Activated CD8-positive, alpha-beta T cell treated with anti-CD3 and anti-CD28 coated beads for 36 hours (primary cell): ENCODE measurements around the gene UGT8. TPM values are rescaled to one million over a fixed set of nuclear protein-coding genes. Genes with fewer than 3 reads are reported as not detected.
"Not testable (repeated sequence)": the region's sequence is repeated elsewhere in the genome, so short reads cannot be mapped to it uniquely, and the experiment has no call there.

Source experiments
- ATAC-seq: fragments of 200-7000 bp; cut with Tn5 transposase; one replicate; pipeline ENCODE4 v1.10.0; 2021; ENCODE audit warnings: mild to moderate bottlenecking, moderate library complexity
- CTCF ChIA-PET: fragments of 350-600 bp; sonication (Branson Sonifier 250); formaldehyde crosslinking; loops from one replicate; lab custom pipeline; 2021; ENCODE audit warnings: antibody characterized with exemption; lab: Charles Lee
- POLR2A ChIA-PET: fragments of 350-600 bp; sonication (Branson Sonifier 250); formaldehyde crosslinking; loops from one replicate; lab custom pipeline; 2021; ENCODE audit warnings: antibody characterized with exemption; lab: Charles Lee
- DNase-seq: peaks from one replicate; pipeline ENCODE4 v3.0.0-alpha.2; 2020
- H3K27ac Mint-ChIP-seq: one replicate; pipeline ENCODE4 v1.8.0; 2021; ENCODE audit warnings: mild to moderate bottlenecking, mixed read lengths
- H3K27me3 Mint-ChIP-seq: one replicate; pipeline ENCODE4 v1.8.0; 2021; ENCODE audit warnings: mixed read lengths
- H3K36me3 Mint-ChIP-seq: one replicate; pipeline ENCODE4 v1.8.0; 2021; ENCODE audit warnings: low read depth, mixed read lengths
- H3K4me1 Mint-ChIP-seq: one replicate; pipeline ENCODE4 v1.8.0; 2021; ENCODE audit warnings: low read depth, mixed read lengths
- H3K4me3 Mint-ChIP-seq: one replicate; pipeline ENCODE4 v1.8.0; 2021; ENCODE audit warnings: mild to moderate bottlenecking, moderate library complexity, mixed read lengths
- H3K9me3 Mint-ChIP-seq: one replicate; pipeline ENCODE4 v1.8.0; 2021; ENCODE audit warnings: mixed read lengths
- intact Hi-C: fragments of 100-400 bp; cut with micrococcal nuclease; formaldehyde crosslinking; loops from one replicate; pipeline ENCODE4 v1.10.0; 2022
- total RNA-seq, 2 experiments: library from RNA; stranded (reverse); gene quantifications; one replicate each; pipeline ENCODE4 v1.2.3, GENCODE V29; 2021
- TF ChIP-seq, protein P1 (sequence below): fragments of 200-600 bp; IDR thresholded peaks from one replicate; pipeline ENCODE4 v1.8.0; 2022; ENCODE audit warnings: antibody characterized with exemption, mild to moderate bottlenecking

UGT8 gene
- total RNA-seq, 2 experiments from 2014 or later, result 0.07 to 0.14 TPM

GRCh38 chr4:114607056-114607455, 8.4 kb downstream of the UGT8 start:
- Mint-ChIP-seq H3K4me3 (no peak overlapping the region), H3K9me3 (no peaks in the 10 kb centered on the region), H3K27me3 (peaks cover 1% of the 10 kb centered on the region), H3K36me3 (no peaks in the 10 kb centered on the region), H3K4me1 (no peaks in the 10 kb centered on the region), H3K27ac (no peak overlapping the region)
- POLR2A ChIA-PET, result no interaction called here
- DNase-seq (no peak), ATAC-seq (no peak)
- TF ChIP-seq, protein P1, sequence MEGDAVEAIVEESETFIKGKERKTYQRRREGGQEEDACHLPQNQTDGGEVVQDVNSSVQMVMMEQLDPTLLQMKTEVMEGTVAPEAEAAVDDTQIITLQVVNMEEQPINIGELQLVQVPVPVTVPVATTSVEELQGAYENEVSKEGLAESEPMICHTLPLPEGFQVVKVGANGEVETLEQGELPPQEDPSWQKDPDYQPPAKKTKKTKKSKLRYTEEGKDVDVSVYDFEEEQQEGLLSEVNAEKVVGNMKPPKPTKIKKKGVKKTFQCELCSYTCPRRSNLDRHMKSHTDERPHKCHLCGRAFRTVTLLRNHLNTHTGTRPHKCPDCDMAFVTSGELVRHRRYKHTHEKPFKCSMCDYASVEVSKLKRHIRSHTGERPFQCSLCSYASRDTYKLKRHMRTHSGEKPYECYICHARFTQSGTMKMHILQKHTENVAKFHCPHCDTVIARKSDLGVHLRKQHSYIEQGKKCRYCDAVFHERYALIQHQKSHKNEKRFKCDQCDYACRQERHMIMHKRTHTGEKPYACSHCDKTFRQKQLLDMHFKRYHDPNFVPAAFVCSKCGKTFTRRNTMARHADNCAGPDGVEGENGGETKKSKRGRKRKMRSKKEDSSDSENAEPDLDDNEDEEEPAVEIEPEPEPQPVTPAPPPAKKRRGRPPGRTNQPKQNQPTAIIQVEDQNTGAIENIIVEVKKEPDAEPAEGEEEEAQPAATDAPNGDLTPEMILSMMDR, result no peak
- intact Hi-C loops, result no loop called here
- CTCF ChIA-PET, result interaction anchor here (1.0 kb wide), 1 partner anchor 96 kb away, joined by 3 read pairs; no protein-coding TSS in a partner anchor

DNA sequence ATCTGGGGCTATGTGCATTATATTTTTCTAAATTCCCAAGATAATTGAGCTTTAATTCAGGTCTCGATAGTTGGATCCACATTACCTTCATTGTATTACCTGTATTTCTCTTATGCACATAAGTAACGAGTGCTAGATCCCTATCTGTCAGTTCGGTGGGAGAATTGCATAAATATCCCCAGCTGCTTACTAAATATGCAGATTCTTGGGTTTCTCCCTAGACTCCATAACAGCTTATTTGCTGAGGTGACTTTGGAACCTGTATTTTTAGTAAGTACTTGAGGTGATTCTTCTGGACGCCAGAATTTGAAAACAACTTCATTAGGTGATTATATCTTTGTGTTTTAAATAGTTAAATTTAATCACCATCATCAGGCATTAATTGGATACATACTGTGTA, 15.0 kb downstream of the UGT8 start:
- H3K4me3 Mint-ChIP-seq, result no peak overlapping the region
- TF ChIP-seq, protein P1, result no peak
- no peaks in the 10 kb centered on the region for H3K9me3 Mint-ChIP-seq
- intact Hi-C loops, result no loop called here
- no peaks in the 10 kb centered on the region for H3K4me1 Mint-ChIP-seq
- no peaks in the 10 kb centered on the region for H3K27me3 Mint-ChIP-seq
- DNase-seq (no peak), ATAC-seq (no peak)
- ChIA-PET CTCF (no interaction called here), POLR2A (no interaction called here)
- no peak overlapping the region for H3K27ac Mint-ChIP-seq
- H3K36me3 Mint-ChIP-seq, result no peaks in the 10 kb centered on the region

- TF ChIP-seq, protein P1, result no peak
- POLR2A ChIA-PET, result no interaction called here
- no peak for ATAC-seq
- intact Hi-C loops, result no loop called here
- Mint-ChIP-seq H3K36me3 (no peaks in the 10 kb centered on the region), H3K9me3 (no peaks in the 10 kb centered on the region), H3K4me1 (no peaks in the 10 kb centered on the region), H3K27me3 (no peaks in the 10 kb centered on the region), H3K4me3 (no peak overlapping the region), H3K27ac (no peak overlapping the region)
- no peak for DNase-seq
- CTCF ChIA-PET, result no interaction called here
Measured at GRCh38 chr4:114615435-114615834, 16.8 kb downstream of the UGT8 start.

DNA sequence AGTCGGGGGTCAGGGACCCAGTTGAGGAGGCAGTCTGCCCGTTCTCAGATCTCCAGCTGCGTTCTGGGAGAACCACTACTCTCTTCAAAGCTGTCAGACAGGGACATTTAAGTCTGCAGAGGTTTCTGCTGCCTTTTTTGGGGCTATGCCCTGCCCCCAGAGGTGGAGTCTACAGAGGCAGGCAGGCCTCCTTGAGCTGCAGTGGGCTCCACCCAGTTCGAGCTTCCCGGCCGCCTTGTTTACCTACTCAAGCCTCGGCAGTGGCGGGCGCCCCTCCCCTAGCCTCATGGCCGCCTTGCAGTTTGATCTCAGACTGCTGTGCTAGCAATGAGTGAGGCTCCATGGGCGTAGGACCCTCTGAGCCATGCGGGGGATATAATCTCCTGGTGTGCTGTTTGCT, 17.4 kb downstream of the UGT8 start:
- H3K4me1 Mint-ChIP-seq, intact Hi-C loops, H3K9me3 Mint-ChIP-seq, H3K27me3 Mint-ChIP-seq, DNase-seq, H3K4me3 Mint-ChIP-seq, H3K27ac Mint-ChIP-seq, CTCF ChIA-PET, ATAC-seq, H3K36me3 Mint-ChIP-seq, POLR2A ChIA-PET: not testable (repeated sequence)

DNA sequence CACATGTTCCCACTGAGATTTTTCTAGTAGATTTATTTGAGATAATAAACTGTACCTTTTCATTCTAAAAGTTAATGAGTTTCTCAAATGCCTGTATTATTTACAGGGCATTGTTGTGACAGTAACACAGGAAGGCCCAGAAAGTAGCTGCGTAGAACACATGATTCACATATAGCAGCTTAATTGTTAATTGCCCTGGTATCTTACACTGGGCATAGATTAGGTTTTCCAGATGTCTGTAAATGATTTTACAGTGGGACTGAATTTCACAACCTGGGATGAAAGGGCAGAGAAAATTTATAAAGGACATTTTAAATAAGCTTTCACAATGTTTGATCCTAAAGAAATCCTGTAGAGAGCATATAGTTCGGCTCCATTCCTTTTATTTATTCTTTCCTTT, 27.6 kb downstream of the UGT8 start:
- intact Hi-C loops, result no loop called here
- Mint-ChIP-seq H3K36me3 (no peaks in the 10 kb centered on the region), H3K4me3 (no peak overlapping the region), H3K4me1 (no peaks in the 10 kb centered on the region), H3K27me3 (no peaks in the 10 kb centered on the region), H3K27ac (no peak overlapping the region), H3K9me3 (no peaks in the 10 kb centered on the region)
- CTCF ChIA-PET, result no interaction called here
- no peak for DNase-seq
- POLR2A ChIA-PET, result no interaction called here
- TF ChIP-seq, protein P1, result no peak
- no peak for ATAC-seq
